Astrocyte of the cerebellum (primary cell): ENCODE results near the gene XRCC4.
"Not testable (repeated sequence)": the region's sequence is repeated elsewhere in the genome, so short reads cannot be mapped to it uniquely, and the experiment has no call there.

ENCODE experiments used
- DNase-seq: peaks from one replicate; pipeline ENCODE4 v3.0.0-alpha.2; 2011; ENCODE audit warnings: low read depth
- H3K4me3 ChIP-seq: 2 replicates; pipeline ENCODE4 v1.5.1; 2011; ENCODE audit warnings: mild to moderate bottlenecking, low read depth, low read length, moderate library complexity
- CTCF ChIP-seq: IDR thresholded peaks from 2 replicates; pipeline ENCODE4 v1.5.1; 2012; ENCODE audit warnings: low read length, low read depth, moderate library complexity, mild to moderate bottlenecking; ENCODE audit errors: missing control alignments
- in situ Hi-C: cut with HindIII; loops from 2 replicates; pipeline ENCODE4 v1.10.0; 2017; ENCODE audit warnings: low sequenced_read_pairs

XRCC4 gene

GRCh38 chr5:83348281-83348780 is 271.0 kb downstream of the XRCC4 start:
- no peak for TF ChIP-seq CTCF
- in situ Hi-C loops: no loop called here
- no peak overlapping the region for H3K4me3 ChIP-seq
- DNase-seq: no peak

GRCh38 chr5:83353231-83353630 is 275.9 kb downstream of the XRCC4 start:
- TF ChIP-seq CTCF: no peak
- in situ Hi-C loops: no loop called here
- H3K4me3 ChIP-seq: no peak overlapping the region
- DNase-seq: no peak

- DNase-seq: no peak
- H3K4me3 ChIP-seq: no peak overlapping the region
- TF ChIP-seq CTCF: no peak
- in situ Hi-C loops: no loop called here
Observed at GRCh38 chr5:83353774-83354173, 276.4 kb downstream of the XRCC4 start.

- TF ChIP-seq CTCF: no peak
- in situ Hi-C loops: no loop called here
- no peak for DNase-seq
- H3K4me3 ChIP-seq: no peak overlapping the region
Observed at GRCh38 chr5:83354958-83355357, 277.6 kb downstream of the XRCC4 start.

GRCh38 chr5:83355482-83356014 is 278.2 kb downstream of the XRCC4 start:
- in situ Hi-C loops, DNase-seq, H3K4me3 ChIP-seq: not testable (repeated sequence)

GRCh38 chr5:83357621-83358231 is 280.4 kb downstream of the XRCC4 start:
- no peak overlapping the region for H3K4me3 ChIP-seq
- TF ChIP-seq CTCF: no peak
- in situ Hi-C loops: no loop called here
- DNase-seq: no peak

- no peak for DNase-seq
- TF ChIP-seq CTCF: no peak
- H3K4me3 ChIP-seq: no peak overlapping the region
- in situ Hi-C loops: no loop called here
Observed at GRCh38 chr5:83360573-83360972, 283.2 kb downstream of the XRCC4 start.
